UCSD-AML1 (cell line): ENCODE results near the gene STX2.
A peak's percentile ranks its signal among the peaks of the same experiment; 100 is the strongest.

Source experiments
- DNase-seq: peaks from one replicate; lab custom pipeline; 2025; ENCODE audit not compliant: unreplicated experiment; lab: John Stamatoyannopoulos, UW

Gene STX2

DNA sequence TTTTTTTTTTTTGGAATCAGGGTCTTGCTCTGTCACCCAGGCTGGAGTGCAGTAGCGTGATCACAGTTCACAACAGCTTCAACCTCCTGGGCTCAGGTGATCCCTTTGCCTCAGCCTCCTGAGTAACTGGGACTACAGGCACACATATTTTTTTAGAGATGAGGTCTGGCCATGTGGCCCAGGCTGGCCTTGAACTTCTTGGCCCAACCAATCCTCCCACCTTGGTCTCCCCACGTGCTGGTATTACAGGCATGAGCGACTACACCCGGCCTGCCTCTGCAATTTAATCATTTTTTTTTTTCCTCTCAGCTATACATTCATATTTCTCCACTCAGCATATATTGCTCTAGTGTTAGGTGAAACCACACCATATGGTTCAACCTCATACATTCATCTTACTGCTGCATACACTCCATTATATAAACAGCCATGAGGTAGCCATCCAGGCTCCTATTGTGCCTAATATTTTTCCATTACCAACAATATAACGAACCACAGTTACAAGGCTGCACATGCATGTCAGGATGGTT, 7.1 kb downstream of the STX2 start:
- DNase-seq, result no peak

DNA sequence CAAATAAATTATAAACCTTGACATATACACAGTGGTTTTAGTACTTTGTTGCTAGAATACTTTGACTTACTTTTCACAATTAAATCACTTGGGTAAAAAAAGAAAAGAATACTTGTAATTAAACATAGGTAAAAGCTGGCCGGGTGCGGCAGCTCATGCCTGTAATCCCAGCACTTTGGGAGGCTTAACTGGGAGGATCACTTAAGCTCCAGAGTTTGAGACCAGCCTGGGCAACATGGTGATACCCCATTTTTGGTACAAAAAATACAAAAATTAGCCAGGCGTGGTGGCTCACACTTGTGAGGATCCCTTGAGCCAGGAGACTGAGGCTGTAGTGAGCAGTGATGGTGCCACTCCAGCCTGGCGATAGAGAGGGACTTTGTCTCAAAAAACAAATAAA, 7.8 kb downstream of the STX2 start:
- DNase-seq, result no peak

DNA sequence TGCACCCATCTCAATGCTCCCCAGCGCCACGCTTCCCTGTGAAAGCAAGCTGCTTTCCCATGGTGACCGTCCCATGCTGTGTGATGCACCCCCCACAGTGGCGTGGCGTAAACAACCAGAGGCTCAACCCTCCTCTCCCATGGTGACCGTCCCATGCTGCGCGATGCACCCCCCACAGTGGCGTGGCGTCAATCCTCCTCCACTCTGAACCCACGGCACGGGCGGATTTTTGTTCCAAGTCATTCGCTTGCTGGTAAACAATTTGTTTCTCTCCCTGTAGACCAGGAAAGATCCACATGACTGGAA, 8.9 kb downstream of the STX2 start:
- no peak for DNase-seq

DNA sequence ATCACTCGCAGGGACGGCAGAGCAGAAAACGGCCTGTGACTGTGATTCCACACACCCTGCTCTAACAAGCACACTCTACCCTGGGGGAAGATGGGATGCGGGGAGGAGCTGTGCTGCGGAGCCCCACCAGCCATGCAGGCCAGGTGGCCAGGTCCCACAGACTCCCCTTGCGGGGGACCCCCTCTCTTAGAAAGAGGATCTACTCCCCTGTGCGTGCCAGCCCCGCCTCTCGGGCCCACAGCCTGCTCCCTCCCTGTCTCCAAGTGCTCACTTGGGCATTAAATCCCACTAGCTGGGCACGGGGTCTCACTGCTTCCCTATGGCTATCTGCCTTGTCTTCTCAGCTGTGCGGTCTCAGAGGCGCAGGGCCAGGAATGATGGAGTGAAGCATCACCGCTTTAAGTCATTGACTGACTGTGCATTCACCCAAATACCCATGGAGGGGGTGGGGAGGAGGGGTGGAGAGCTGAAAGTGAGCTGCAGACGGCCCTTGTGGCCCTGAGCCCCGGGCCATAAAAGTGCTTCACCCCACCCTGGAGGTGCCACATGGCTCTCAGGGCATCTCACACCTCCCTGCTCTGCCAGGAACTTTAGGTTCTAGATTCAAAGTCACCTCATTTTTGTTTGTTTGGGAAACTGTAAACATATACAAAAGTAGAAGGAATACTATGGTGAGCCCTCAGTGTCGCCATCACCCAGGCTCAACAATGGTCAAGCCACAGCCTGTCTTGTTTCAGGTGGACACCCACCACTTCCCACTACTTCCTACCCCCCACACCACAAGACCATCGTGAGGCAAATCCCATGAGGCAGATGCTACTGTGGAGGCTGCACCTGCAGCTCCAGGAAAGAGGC, 9.4 kb downstream of the STX2 start:
- no peak for DNase-seq

DNA sequence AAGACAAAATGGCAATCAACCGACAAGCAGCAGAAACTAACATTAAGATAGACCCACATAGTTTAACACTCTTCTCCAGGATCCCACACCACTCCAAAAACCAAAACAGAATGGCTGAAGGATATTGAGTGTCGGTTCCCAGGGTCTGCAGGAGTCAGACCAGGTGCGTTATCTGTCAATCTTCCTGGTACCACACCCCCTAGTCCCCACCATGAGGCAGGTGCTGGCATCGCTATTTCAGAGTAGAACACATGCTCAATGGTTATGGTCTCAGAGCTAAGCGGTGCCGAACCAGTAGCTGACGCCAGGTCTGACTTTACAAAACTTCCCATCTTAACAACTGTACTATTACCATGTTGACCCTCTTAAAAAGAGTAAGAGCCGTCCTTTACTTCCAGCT, 10.2 kb downstream of the STX2 start:
- no peak for DNase-seq

DNA sequence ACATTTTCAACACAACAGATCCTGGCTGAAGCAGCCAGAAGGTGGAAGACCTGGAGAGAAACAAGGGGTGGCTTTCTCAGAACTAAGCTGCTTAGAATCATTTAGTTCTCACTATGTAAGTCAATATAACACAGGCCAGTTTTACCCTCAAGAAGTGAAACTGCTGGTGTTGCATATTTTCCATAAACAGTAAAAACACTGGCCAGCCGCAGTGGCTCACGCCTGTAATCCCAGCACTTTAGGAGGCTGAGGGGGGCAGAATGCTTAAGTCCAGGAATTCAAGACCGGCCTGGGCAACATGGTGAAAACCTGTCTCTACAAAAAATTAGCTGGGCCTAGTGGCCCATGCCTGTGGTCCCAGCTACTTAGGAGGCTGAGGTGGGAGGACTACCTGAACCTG, 11.6 kb downstream of the STX2 start:
- no peak for DNase-seq

DNA sequence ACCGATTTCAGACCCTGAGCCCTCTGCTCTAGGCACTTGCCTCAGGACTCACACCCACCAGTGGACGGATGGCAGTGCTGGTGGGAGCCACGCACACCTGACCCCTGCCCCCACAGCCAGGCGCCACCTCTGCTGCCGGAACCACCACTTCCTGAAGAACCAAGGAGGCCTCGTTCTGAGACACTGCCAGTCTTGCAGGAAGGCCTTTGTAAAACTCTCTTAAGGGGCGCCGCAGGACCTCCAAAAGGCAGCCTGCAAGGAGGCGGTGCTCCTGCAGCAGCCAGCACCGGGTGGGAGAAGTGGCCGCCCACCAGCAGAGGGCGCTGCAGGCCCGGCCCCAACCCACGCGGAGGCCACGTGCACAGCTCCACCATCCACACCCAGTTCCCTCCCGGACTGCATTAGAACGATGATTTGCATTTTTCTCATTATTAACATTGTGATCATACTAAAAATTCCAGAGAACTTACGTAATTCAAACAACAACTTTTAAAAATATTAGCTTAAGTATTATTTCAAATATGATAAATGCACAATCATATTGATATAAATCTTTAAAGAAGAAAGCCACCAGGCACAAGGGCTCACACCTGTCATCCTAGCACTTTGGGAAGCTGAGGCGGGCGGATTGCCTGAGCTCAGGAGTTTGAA, 12.8 kb downstream of the STX2 start:
- peak; percentile 43 for DNase-seq

DNA sequence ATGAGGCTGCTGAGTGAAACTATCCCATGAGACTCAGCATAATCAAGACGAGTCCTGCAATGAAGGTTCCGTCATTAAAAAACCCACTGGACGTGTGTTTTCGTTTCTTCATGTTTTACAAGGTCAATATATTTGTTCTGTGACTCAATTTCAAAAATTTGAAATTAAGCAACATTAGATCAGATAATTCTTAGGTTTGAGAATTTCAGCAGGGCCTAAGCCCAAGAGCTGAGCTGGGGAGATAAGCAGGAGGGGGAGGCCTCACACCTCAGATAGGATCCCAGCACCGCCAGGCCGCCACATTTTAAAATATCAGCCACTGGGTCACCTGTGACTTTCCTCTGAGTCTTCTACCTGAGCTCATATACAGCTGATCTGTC, 13.3 kb downstream of the STX2 start:
- DNase-seq, result no peak

DNA sequence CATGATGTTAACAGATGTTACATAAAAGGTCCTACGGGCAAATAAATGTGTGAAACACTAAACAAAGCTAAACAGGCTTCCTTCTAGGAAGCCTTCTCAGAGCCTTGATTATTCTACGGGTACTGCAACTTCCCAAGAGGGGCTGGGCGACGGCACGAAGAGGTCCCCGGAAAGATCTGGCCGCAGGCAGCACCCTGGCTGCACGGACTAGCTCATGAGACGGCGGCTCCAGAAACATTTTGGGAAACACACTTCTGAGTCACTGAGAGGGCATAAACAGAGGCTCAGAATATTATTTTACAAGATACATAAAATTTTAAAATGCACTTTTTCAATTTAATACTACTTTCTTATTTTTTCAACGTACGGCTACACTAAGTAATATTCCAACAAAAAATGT, 19.4 kb downstream of the STX2 start:
- DNase-seq, result no peak

DNA sequence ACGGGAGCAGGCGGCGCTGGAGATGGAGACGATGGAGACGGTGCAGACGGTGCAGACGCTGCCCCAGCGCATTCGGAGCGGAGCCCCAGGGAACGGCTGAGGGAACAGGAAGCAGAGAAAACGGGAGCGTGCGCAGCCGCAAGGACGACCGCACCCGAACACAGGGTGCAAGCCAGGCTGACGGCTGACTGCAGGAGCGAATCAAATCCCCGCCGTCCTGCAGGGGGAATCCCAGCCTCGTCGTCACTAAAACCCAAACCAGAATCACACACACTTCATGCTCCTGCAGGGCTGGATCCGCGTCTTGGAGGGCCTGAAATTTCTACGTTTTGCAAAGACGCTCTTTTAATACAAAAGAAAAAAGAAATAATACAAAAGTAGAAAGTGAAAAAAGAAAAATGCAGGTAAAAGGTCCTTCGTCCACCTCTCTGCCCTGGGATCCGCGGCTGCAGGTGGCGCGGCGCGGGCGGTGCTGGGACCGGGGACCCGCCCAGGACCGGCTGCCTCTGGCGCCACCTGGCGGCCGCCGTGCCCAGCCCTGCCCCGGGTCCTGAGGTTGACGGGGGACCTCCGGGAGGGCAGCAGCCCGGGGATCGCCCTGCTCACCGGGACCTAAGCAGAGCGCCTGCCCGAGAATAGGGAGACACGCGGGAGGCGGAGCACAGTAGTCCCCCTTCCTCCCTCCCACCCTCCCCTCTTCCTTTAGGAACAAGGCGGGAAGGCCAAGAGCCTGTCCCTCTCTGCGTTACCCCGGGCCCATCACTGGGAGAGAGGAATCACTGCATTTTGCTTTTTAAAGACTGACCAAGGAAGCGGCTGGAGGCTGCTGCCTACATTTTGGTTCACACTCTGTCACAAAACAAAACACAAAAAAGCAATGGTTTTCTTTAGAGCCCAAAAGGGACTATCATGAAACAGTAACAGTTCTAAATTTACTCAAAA, 20.1 kb downstream of the STX2 start:
- no peak for DNase-seq

DNA sequence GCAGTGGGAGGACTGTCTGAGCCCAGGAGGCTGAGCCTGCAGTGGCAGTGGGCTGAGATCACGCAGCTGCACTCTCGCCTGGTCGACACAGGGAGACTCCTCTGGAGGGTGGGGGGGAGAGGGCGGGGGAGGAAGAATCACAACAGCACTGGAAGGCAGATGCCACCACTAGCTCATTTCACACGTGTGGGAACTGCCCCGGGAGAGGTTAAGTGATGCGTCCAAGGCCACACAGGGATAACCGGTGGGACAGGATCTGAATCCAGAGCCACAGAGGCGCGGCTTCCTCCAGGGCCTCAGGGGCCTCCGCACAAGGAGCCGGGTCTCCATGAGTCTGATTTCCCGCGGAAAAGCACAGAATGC, 20.8 kb downstream of the STX2 start:
- DNase-seq, result no peak

DNA sequence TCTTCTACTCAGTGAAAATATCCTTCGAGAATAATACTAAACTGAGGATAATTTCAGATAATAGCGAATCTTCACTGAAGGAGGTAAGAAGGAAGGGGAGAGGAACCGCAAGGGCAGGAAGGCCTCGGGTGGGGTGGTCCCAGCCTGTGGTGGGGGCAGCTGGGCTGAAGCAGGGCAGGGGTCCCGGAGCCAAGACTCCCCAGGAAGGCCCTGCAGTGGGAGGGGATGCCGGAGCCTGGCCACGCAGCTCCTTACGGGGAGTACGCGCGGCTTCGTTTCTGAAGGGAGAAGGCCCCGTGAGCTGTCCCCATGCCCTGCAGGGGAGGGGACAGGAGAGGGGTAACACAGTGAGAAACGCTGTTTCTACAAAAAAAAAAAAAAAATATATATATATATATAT, 21.2 kb downstream of the STX2 start:
- DNase-seq, result no peak

DNA sequence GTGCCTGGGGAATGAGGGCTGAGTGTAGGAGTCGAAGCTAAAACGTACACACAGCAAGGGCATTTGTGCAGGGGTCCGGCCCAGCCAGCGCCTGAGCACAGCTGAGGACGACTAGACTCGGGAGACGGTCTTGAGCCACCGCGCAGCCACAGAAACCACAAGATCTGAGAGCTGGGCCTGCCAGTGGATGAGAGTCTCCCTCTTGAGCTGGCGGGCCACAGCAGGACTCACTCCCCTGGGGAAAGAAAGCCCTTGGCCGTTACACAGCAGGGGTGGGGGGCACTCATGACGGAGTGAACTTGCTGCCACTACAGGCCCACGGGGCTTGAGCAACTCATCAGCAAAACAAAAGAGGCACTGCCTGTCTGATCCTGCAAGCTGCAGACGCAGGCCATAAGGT, 23.0 kb downstream of the STX2 start:
- DNase-seq, result no peak

DNA sequence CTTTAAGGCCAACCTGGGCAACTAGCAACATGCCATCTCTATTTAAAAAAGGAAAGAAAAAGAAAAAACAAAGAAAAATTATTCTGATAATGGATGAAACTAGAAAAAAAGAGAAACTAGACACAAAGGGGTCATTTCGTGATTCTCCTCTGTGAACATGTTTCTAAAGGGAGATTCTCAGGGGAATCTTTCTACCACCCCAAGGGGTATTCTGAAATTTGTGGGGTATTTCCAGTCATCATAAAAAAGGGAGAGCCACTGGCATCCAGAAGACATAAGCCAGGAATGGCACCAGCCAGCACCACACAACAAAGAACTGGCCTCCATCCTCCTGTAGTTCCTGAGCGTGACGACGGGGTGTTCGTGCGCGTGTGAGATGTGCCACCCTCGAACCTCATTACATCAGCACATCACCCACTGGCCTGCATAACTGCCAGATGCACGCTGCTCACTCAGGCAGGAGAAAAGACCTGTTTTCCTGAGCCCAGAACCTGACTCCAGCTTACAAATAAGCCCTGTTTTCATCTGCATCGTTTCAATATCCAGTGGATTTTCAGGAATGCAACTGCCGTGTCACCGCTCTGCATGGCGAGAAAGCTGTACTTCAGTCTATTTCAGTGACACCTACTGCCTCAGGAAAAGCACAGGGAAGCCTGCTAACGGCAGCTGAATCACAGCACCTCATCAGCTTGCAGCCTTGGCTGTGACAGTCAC, 23.9 kb downstream of the STX2 start:
- DNase-seq, result no peak

DNA sequence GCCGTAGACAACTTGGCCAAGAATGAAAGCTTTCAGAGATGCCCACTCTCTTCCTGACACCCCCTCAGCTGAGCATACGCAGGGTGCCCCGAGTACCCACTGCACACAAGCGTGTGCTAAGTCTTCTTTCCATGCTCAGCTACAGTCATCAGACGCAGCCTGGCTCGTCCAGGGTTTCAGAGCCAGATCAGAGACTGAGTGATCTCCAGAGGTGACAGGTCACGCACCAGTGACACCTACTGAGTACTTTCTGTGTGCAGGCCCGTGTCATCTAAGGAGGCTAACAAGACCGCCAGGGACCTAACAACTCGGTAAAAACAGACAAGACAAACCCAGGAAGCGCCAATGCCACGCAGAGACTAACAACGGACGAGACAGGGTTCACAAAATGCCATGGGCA, 25.1 kb downstream of the STX2 start:
- DNase-seq, result no peak

DNA sequence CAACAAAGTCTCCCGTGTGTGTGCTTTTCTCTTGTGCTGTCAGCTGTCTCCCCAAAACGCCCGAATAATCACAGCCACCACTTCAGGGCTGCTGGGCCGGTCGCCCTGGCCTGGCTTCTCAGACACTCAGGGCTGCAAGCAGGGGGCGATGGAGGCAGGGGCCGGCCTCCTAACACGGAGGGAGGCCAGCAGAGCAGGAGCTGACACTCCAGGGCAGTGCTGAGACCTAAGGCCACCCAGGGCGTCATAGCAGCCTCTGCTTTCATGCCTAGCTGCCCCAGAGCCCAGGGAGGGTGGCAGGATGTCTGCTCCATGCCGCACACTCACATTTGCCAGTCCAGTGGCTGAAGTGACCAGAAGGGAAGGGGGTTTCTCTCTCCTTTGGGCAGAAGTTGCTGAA, 25.6 kb downstream of the STX2 start:
- DNase-seq, result no peak

DNA sequence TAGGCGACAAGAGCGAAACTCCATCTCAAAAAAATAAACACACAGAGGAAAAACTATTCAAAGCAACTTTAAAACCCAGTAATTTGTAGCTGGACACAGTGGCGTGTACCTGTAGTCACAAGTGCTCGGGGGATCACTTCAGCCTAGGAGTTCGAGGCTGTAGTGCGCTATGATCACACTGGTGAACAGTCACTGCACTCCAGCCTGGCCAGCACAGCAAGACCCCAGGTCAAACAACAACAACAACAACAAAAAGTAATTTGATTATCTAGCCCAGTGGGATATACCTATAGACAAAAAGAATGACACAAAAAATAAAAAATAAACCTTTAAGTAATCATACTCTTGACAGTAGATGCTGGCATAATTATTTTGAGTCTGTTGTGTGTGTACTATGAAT, 29.3 kb downstream of the STX2 start:
- no peak for DNase-seq

DNA sequence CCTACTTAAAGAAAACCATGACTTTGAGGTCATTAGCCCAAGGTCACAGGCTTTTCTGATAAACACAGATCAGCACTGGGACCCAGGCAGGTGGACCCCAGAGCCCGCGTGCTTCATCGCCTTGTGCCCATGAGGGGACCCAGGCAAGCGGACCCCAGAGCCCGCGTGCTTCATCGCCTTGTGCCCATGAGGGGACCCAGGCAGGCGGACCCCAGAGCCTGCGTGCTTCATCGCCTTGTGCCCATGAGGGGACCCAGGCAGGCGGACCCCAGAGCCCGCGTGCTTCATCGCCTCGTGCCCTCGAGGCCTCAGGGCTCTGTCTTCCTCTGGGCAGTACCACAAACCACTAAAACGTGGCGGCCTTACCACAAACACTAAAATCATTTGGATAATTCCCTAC, 31.7 kb downstream of the STX2 start:
- no peak for DNase-seq

DNA sequence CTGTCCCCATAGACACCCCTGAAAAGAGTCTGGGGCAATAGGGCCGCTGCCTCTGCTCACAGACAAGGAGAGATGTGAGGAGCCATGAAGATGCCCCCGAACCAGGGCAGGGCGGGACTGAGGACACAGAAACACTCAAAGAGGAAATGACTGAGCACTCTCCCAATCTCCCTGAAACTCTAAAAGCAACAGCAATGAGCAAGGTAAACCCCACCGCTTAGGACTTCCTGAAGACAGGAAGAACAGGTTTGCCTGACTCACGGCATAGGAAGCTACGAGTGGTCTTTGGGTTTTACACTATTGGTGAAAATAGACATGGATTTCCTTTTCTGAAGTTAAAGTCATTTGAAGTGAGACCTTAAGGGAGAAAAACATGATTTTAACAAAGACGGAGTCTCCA, 32.5 kb downstream of the STX2 start:
- no peak for DNase-seq

DNA sequence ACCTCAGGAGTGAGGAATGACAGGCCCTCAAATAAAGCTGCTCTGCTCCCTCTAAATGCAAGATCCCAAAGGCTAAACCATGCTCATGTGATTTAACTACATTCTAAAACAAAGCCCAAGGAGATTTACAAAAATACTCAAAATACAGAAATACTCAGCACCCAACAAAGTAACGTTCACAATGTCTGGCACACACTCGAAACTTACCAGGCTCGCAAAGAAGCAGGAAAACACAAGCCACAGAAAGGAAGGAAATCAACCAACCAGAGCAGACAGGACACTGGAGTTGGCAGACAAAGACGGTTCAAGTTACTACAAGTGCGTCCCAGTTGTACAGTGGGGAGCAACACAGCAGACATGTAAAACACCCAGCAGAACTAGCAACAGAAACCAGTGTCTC, 33.4 kb downstream of the STX2 start:
- no peak for DNase-seq

DNA sequence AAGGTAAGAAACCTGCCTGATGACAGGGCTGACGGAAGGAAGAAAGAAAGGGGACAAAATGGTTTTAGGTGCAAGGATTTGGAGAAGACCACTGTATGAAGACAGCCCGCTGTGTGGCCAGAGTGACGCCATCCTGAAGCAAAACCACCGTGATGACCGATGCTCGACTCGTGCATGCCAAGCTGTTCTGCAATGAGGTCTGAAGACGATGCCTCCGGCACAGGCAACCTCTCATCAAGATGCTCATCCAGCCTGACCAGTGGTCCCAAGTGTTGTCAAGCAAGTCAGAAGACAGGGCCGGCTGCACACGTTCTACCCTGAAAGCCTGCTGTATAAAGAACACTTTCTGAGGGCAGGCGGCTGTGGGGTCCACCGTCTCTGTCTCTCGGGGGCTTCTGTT, 34.8 kb downstream of the STX2 start:
- DNase-seq, result no peak
